ENCODE results near the gene GATAD2B. TPM values are rescaled to one million over a fixed set of nuclear protein-coding genes. Genes with fewer than 3 reads are reported as not detected.
A peak's percentile ranks its signal among the peaks of the same experiment; 100 is the strongest.

GATAD2B gene
- polyA plus RNA-seq, 3 donors, result 1.1 to 11.0 (median 2.0) TPM

GRCh38 chr1:153946622-153947241 lies 24.0 kb upstream of the GATAD2B start, which contains the start of gene DENND4B:
DENND4B (minus strand) TSS chr1:153946718; CDS start chr1:153944374, 2,344 bp downstream.
- Histone ChIP-seq H3K4me1 (ENCODE audit: control insufficient read depth in 1 of 2, insufficient read depth in 2 of 2, low read length in 2 of 2) (peaks cover 54 to 57% of the 10 kb centered on the region in 2 donors), H3K9me3 (replicated peaks in 1 of 2; ENCODE audit: control insufficient read depth in 1 of 2, insufficient read depth in 1 of 2, low read length in 2 of 2) (no peaks in the 10 kb centered on the region), H4K20me1 (ENCODE audit: insufficient read depth, low read length) (peaks cover 18% of the 10 kb centered on the region), H3K27me3 (ENCODE audit: control insufficient read depth in 2 of 2, insufficient read depth in 2 of 2, low read length in 2 of 2) (no peaks in the 10 kb centered on the region), H3K4me2 (replicated peaks; ENCODE audit: extremely low read depth, low read length, poor library complexity, severe bottlenecking) (peak within 1 kb of the TSS; percentile 83), H3K36me3 (replicated peaks in 1 of 2; ENCODE audit: control insufficient read depth in 1 of 2, insufficient read depth in 2 of 2, low read length in 2 of 2) (peaks cover 59 to 61% of the 10 kb centered on the region in 2 donors), H3K4me3 (replicated peaks in 1 of 3; ENCODE audit: low read depth in 2 of 3, low read length in 3 of 3) (peak within 1 kb of the TSS; percentile 70 to 83 (median 83)), H2AFZ (ENCODE audit: insufficient read depth, low read depth, low read length, poor library complexity, severe bottlenecking) (peak within 1 kb of the TSS; percentile 7), H3K9ac (ENCODE audit: insufficient read depth, low read length, poor library complexity, severe bottlenecking) (peak within 1 kb of the TSS; percentile 94), H3K27ac (ENCODE audit: low read depth in 1 of 2, low read length in 2 of 2) (peak within 1 kb of the TSS; percentile 100), H3K79me2 (ENCODE audit: insufficient read depth, low read length) (peaks cover 49% of the 10 kb centered on the region)
- intact Hi-C loops (cut with micrococcal nuclease), result loop anchor here in 1 of 2 donors (2.0 kb wide), 1 partner anchor 16 kb away; the partner anchor contains the start of gene SLC39A1
- peak; percentile 79 to 86 (median 85) for DNase-seq
- Mint-ChIP-seq H3K36me3 (peaks cover 58 to 62% of the 10 kb centered on the region in 2 donors), H3K27ac (peak within 1 kb of the TSS; percentile 98 to 100 (median 100)), H3K27me3 (ENCODE audit: low read depth in 3 of 3) (peaks cover 0 to 2% (median 0%) of the 10 kb centered on the region in 3 donors), H3K4me3 (peak within 1 kb of the TSS; percentile 83 to 93), H3K9me3 (no peaks in the 10 kb centered on the region), H3K4me1 (peaks cover 55% of the 10 kb centered on the region)
- TF ChIP-seq CTCF (IDR thresholded peaks at IDR 0.05), result peak; percentile 94
- WGBS (ENCODE audit: insufficient coverage), result 0% methylated on average over 26 of the region's 28 CpGs

- peak; percentile 95 to 99 (median 99) for DNase-seq
- Histone ChIP-seq H3K4me2 (replicated peaks; ENCODE audit: extremely low read depth, low read length, poor library complexity, severe bottlenecking) (peak overlapping the region; percentile 83), H3K27ac (ENCODE audit: low read depth in 1 of 2, low read length in 2 of 2) (peak overlapping the region; percentile 100), H3K36me3 (replicated peaks in 1 of 2; ENCODE audit: control insufficient read depth in 1 of 2, insufficient read depth in 2 of 2, low read length in 2 of 2) (peaks cover 59 to 61% of the 10 kb centered on the region in 2 donors), H4K20me1 (ENCODE audit: insufficient read depth, low read length) (peaks cover 18% of the 10 kb centered on the region), H2AFZ (ENCODE audit: insufficient read depth, low read depth, low read length, poor library complexity, severe bottlenecking) (peak overlapping the region; percentile 7), H3K9me3 (replicated peaks in 1 of 2; ENCODE audit: control insufficient read depth in 1 of 2, insufficient read depth in 1 of 2, low read length in 2 of 2) (no peaks in the 10 kb centered on the region), H3K4me3 (replicated peaks in 1 of 3; ENCODE audit: low read depth in 2 of 3, low read length in 3 of 3) (peak overlapping the region; percentile 70 to 83 (median 83)), H3K4me1 (ENCODE audit: control insufficient read depth in 1 of 2, insufficient read depth in 2 of 2, low read length in 2 of 2) (peaks cover 54 to 61% of the 10 kb centered on the region in 2 donors), H3K9ac (ENCODE audit: insufficient read depth, low read length, poor library complexity, severe bottlenecking) (peak overlapping the region; percentile 94), H3K79me2 (ENCODE audit: insufficient read depth, low read length) (peaks cover 54% of the 10 kb centered on the region), H3K27me3 (ENCODE audit: control insufficient read depth in 2 of 2, insufficient read depth in 2 of 2, low read length in 2 of 2) (no peaks in the 10 kb centered on the region)
- TF ChIP-seq CTCF (IDR thresholded peaks at IDR 0.05), result no peak
- H3K9me3 Mint-ChIP-seq, result no peaks in the 10 kb centered on the region
- H3K36me3 Mint-ChIP-seq, result peaks cover 56 to 62% of the 10 kb centered on the region in 2 donors
- H3K4me1 Mint-ChIP-seq, result peaks cover 55% of the 10 kb centered on the region
- intact Hi-C loops (cut with micrococcal nuclease), result loop anchor here in 1 of 2 donors (2.0 kb wide), 2 partner anchors 17 to 23 kb away; partner anchors contain the start of genes GATAD2B and SLC39A1
- H3K27ac Mint-ChIP-seq, result peak overlapping the region; percentile 98 to 100 (median 100)
- WGBS (ENCODE audit: insufficient coverage), result under 1% methylated on average over 83 of the region's 95 CpGs
- peaks cover 0 to under 1% (median 0%) of the 10 kb centered on the region in 3 donors for H3K27me3 Mint-ChIP-seq (ENCODE audit: low read depth in 3 of 3)
- H3K4me3 Mint-ChIP-seq, result peak overlapping the region; percentile 83 to 93
Measured at GRCh38 chr1:153945795-153946621, 23.2 kb upstream of the GATAD2B start.

All from CD14-positive monocyte (primary cell).